ENCODE measurements around the gene MAP3K1.
"Not testable (repeated sequence)": the region's sequence is repeated elsewhere in the genome, so short reads cannot be mapped to it uniquely, and the experiment has no call there.

Gene MAP3K1

DNA sequence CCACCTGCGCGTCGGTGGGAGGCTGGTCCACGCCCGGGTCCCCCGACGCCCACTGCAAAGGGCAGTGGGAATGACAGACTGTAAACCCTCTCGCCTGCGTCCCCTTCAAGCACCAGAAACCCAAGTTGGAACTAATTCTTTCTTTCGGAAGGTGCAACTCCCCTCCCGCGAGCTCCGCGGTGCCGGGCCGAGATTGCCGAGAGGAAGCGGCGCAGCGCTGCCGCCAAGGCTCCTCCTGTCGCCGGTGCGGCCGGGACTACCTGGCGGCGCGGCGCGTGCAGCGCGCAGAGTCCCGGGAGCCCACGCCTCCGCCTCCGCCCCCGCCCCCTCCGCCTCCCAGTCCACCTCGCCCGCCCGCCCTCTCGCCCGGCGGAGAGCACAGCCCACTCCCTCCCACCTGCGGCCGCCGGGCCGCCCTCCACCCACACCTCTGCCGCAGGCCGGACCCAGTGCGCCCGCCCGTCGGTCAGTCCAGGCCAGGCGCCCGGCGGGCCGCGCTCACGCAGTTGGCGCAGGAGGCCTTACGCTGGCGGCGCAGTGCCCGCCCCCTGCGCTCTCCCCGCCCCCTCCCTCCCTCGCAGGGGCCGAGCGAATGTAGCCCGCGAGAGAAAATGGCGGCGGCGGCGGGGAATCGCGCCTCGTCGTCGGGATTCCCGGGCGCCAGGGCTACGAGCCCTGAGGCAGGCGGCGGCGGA is at the start of gene MAP3K1:
Gene MAP3K1, plus strand, starts transcription at position 587 of the 695 bp plus-strand sequence. Its CDS starts 25 bp downstream, at position 612.
- peak; percentile 65 to 66 for DNase-seq (ENCODE audit: low read depth in 2 of 2)

DNA sequence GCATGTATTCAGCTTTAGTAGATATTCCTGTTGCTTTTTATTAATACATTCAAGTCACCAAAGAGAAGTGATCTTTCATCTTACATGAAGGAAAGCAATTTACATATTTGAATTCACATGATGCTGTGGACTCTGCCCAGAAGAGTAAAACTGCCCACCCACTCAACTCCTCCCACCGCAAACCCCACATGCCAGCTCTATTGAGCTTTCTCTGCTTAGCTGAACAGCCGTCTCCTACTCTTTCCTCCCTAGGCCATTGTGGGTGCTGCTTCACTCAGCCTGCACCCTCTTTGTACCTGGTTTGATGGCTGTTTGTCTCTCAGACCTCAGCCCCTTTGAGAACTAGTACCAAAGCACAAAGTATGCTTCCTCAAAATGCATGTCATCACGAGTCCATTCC is 48.4 kb upstream of the MAP3K1 start:
- no peak for DNase-seq (ENCODE audit: low read depth in 2 of 2)

DNA sequence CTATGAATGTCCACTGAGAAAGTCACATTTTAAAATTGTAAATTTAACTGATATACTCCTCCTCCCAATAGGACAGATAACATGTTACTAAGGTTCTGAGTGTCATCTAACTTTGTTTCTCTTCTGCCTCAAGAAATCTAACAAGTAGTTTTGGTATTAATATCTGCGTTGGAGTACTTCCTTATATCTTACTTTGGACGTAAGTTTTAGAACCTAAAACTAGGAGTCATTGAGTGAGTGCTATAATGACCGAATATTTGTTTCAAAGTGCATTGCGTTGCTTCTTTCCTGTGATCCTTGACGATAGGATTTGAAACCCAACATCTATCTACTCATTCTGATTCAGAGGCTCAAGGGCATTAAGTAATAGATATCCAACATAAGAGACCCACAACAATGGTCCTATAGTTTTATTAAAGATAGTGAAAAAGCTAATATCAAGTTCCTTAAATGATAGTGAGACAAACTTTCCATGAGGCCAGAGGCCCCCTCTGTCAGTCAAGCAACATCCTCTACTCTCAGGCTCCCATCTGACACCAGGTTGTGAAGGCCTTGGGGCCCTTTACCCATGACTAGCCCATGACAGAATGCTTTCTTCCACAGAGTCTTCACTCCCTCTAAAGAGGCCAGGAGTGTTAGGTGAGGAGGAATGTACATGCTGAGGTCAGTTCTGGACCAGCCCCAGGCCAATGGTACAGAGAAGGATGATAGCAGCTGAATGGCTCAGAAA is 45.3 kb upstream of the MAP3K1 start:
- DNase-seq (ENCODE audit: low read depth in 2 of 2) = no peak

DNA sequence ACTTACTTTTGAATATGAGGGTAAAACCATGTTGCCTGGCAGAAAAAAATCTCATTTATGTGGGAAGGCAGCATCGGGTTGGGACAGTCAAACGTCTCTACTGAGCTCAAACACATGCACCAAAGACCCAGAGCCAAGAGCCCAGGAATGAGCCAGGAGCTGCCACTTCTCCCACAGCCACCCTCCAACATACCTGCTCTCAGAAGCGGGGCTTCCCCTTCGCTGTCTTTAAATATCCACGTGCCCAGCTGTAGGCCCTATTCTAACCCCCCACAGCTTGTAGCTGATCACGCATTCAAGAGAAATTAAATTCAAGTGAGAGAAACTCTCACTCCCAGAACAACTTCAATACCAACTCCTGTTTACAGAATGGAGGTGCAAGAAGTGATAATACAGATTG is 42.6 kb upstream of the MAP3K1 start:
- no peak for DNase-seq (ENCODE audit: low read depth in 2 of 2)

DNA sequence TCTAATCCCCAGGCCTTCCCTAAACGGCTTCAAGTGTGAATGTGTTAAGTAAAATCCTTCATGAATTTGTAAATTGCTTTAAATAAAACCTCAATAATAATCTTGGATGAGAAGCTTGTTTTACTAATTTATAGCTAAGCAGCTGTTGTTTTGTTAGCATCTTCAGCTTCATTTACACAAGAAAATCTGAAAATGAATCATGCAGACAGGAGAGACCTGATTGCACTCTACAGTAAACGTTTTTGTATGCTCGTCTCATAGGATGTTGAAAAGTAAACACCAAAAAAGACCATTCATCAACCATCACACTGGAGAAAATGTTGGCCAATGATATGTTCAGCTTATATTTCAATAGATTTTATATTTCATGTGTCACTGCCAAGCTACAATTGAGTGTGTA is 40.4 kb upstream of the MAP3K1 start:
- no peak for DNase-seq (ENCODE audit: low read depth in 2 of 2)

DNA sequence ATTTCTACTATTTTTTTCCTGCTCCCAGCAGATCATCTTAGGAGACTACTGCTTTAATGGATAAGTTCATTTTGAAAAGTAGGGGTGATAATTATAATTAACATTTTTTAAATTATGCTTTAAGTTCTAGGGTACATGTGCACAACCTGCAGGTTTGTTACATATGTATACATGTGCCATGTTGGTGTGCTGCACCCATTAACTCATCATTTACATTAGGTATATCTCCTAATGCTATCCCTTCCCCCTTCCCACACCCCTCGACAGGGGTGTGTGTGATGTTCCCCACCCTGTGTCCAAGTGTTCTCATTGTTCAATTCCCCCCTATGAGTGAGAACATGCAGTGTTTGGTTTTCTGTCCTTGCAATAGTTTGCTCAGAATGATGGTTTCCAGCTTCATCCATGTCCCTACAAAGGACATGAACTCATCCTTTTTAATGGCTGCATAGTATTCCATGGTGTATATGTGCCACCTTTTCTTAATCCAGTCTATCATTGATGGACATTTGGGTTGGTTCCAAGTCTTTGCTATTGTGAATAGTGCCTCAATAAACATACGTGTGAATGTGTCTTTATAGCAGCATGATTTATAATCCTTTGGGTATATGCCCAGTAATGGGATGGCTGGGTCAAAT is 39.0 kb upstream of the MAP3K1 start:
- DNase-seq (ENCODE audit: low read depth in 2 of 2) = not testable (repeated sequence)

DNA sequence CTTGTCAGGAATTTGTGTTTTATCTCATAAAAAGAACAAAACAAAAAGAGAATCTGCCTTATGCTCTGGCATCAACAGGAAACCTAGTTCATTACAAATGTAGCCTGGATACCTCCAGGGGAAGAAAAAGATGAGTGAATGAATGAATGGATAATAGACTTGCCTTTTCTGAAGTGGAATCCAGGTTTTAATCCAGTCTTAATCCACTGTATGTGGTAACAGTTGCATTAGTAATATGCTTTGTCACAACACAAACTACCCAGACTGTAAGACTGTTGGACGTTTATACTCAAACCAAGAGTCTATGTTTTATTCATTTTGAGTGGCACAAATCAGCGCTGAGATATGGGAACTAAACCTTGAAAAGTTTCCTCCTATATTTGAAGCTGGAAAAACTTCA is 32.1 kb upstream of the MAP3K1 start:
- DNase-seq (ENCODE audit: low read depth in 2 of 2) = no peak

DNA sequence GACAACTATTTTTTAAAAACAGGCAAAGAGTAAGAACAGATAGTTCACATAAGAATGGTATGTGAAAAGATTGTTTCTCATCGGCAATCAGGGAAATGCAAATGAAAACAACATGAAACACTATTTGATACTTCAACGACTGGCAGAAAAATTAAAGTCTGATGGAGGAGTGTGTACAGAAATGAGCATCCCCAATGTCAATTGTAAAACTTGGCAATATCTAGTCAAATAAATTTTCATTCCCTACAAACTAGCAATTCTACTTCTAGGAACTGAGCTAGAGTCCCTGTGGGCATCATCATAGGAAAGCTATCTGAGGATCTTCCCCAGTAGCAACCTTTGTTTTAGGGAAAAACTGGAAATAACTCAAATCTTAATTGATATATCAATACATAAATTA is 29.0 kb upstream of the MAP3K1 start:
- DNase-seq (ENCODE audit: low read depth in 2 of 2) = no peak

DNA sequence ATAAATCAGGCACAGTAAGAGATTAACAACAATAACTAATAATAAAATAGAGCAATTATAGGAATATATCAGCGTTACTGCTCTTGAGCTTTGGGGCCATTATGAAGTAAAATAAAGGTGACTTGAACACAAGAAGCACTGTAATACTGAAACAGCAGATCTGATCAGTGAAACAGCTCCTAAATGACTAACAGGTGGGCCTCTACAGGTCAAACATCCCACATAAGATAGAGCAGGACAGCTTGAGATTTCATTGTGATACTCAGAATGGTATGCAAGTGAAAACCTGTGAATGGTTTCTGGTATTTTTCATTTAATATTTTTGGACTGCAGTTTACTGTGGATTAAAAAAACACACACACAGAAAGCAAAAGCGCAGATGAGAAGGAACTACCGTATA is 24.0 kb upstream of the MAP3K1 start:
- no peak for DNase-seq (ENCODE audit: low read depth in 2 of 2)

DNA sequence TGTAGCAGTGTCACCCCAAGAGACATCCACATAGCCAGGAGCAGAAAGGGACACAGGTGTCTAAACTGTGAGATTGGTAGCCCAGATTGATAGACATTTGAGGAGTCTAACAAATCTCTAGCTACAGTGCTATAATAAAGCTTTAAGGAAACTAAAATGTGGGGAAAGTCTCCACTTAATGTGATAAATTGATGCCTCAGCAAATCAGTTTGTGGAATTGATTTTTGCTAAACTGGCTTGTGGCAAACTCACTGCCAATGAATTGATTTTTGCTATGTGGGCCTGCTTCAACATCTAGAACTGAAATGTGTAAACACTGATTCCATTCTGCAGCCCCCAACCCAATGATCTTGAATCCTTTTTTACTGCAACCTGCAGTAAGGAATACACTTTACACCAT is 16.8 kb upstream of the MAP3K1 start:
- no peak for DNase-seq (ENCODE audit: low read depth in 2 of 2)

DNA sequence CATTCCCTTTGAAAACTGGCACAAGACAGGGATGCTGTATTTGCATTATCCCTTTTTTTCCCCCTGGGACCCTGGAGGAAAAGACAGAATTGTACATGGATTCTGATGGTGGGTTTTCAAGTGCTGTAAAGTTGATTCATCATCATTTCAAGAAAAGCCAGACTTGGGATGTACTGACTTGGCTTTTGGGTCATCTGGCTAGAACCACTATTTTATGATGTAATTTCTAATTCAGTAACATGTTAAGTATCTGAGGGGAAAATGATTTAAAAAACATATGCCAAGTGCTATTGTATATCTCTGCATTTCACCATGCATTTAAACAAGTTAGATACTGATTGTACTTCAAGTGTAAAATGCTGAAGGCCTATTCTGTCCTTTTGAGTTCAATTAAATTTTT is 15.2 kb upstream of the MAP3K1 start:
- DNase-seq (ENCODE audit: low read depth in 2 of 2) = no peak

DNA sequence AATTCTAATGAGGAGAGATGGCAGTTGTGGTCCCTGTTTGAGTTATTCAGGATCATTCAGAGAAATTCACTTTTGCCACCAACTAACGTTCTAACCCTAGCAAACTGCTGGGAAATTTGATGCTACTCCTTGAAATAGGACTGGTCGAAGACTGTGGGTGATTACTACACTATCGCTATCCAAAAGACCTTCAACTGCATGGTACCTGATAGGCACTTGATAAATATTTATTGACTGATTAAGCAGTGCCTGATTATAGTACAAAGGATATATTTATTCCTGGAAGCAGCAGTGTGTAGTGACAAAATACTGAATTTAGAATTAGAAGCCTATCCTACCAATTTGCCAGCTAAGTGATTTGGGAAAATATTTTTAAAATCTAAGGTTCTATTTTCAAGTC is 14.1 kb upstream of the MAP3K1 start:
- DNase-seq (ENCODE audit: low read depth in 2 of 2) = no peak

DNA sequence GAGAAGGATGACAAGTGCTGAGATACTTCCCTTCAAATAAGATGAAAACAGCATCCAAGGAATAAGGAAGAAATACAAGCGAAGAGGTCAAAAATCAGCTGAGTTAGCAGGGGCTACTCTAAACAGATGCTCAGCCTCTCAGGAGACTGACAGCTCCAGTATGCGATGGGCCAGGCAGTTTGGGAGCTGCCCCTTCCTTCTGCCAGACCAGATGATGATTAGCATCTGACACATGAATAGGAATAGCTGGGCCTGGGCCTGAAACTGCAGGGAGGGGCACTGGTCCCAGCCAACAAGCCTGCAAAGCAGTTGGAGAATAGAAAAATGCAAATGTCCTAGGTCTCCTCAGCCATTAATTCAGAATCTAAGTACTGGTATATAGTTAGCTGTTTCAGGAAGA is 13.1 kb upstream of the MAP3K1 start:
- no peak for DNase-seq (ENCODE audit: low read depth in 2 of 2)

DNA sequence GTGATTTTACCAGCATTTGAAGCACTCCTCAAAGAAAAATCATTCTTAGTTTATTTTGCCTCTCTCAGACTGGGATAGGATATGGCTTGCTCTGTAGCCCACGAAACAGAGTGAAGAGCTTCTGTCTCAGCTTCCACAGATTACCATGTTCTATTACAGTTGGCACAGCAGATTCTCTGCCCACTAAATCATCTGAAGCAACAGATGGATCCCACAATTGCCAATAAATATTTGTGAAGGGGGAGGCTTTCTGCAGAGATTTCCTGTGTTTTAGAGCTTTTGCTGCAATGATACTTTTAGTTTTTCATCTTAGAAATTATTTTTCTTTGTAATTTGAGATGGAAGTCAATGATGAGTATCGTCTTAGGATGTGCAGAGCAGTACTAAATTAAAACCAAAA is 12.3 kb upstream of the MAP3K1 start:
- DNase-seq (ENCODE audit: low read depth in 2 of 2) = no peak

DNA sequence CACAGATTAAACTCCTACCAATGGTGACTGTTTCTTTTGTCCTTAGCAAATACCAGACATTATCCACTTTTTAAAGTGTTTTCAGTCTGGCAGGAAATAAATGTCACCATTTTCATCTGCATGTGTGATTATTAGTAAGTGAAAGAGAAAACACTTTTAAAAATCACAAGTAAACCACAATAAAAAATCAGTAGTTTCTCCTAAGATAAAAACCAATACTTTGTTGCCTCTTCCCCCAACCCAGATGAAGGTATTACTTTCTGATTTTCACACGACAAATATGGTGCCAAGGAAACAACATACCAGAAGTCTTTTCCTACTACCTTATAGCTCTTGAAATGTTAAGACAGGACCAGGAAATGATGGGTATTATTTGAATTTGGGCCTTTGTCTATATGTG is 11.5 kb upstream of the MAP3K1 start:
- DNase-seq (ENCODE audit: low read depth in 2 of 2) = no peak

DNA sequence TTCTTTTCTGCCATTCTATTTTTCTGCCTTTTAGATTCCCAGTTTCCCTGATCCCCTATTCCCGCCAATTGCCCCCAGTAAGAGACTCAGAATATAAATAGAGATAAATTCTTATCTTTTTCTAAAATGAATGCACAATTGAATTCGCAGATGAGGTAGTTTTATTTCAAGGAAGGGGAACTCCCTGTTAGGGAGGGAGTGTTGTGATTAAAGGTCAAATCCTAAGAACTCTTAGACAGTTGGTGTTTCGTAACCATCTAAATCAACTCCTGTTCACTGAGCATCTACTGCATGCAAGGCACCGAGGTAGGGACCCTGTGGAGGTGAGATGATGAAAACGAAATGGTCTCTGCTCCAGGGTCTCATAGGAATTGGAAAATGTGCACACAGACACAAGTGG is 7.7 kb upstream of the MAP3K1 start:
- no peak for DNase-seq (ENCODE audit: low read depth in 2 of 2)

DNA sequence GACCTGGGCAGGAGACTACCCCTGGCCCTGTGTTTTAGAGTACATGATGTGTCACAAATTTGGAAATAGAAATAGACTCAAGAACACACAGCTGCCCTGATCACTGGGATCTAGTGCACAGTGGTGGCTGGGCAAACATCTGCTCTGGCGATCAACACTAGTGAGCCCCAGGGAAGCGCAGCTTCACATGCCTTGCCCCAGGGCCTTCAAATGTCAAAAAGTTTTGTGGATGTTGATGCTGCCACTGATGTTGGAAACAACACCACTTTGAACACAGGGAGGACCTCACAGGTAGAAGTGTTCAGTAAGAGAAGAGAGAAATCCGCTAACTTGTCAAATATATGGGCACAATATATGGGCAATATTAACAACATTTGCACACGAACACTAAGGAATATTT is 7.1 kb upstream of the MAP3K1 start:
- DNase-seq (ENCODE audit: low read depth in 2 of 2) = no peak

DNA sequence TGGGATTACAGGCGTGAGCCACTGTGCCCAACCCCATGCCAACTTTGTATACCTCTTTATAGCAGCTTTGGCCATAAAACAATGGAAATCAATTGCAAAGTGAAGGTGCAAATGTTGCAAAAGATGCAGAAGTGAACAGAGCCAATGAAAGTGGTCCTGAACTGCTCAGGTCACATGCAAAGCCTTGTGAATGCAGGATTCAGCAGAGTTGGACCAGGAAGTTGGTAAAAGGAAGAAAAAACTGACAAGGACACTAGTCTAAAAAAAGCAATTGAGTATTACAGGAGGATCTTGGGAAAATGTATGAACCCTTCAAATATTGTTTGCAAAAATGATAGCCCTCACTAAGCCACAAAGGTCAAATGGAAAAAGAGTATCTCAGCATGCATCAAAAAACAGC is 4.5 kb upstream of the MAP3K1 start:
- DNase-seq (ENCODE audit: low read depth in 2 of 2) = no peak

DNA sequence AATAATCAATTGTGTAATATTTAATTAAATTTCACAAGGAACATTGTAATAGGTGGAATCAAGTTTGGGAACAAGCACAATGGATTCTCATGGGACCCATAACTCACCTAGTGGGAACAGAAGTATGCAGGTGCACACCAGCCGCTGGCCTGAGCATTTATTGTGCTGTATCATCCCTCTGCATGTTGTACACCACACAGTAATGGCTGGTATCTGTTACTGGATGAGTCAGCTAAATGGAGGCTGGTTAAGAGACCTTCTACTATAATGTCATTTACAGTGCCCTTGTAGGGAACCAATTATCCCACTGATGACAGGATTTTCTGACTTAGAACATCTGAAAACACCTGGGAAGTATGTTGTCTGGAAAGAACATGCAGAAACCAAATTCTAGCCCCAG is 3.2 kb upstream of the MAP3K1 start:
- DNase-seq (ENCODE audit: low read depth in 2 of 2) = no peak

DNA sequence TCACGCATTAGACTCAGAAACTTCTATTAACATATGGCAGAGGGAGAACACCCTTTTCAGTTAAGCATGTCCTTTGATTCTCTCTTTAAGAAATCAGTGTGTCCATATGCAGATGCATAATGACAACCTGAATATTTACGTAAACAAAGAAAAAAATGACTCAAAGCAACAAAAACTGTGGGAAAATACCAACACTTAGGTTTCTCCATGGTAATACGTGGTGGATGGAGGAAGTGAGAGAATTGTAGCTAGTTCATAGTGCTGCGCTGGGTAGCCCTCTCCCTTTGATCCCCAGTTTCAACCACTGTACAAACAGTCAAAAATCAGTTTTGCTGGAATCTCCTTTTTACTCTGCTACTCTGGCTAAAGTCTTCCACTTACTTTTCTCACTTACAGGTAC is 2.0 kb upstream of the MAP3K1 start:
- DNase-seq (ENCODE audit: low read depth in 2 of 2) = no peak

DNA sequence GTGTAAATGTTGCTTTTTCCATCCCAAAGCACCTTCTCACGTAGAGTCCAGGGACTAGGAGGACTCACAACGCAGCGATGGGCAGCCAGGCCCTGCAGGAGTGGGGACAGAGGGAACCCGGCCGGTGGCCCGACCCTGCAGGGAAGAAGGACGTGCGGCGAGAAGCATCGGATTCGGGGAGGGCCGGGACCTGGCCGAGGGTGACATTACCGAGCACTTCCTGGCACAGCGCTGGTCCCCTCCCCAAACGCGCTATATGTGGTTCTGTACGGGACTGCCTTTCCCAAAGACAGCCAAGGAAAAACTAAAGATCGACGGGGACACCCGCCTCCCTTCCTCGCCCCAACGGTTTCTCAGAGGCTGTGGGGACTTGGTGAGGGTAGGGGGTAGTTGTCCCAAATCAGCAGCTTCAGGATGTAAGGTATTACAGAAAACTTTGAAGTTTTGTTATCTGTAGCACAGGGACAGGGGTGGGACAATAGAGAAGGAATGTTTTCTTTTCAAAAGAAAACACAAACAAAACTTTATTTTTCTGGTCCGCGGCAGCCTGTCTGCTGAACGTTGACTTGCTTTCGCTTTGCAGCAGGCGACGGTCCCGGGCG is 887 bp upstream of the MAP3K1 start:
- no peak for DNase-seq (ENCODE audit: low read depth in 2 of 2)

DNA sequence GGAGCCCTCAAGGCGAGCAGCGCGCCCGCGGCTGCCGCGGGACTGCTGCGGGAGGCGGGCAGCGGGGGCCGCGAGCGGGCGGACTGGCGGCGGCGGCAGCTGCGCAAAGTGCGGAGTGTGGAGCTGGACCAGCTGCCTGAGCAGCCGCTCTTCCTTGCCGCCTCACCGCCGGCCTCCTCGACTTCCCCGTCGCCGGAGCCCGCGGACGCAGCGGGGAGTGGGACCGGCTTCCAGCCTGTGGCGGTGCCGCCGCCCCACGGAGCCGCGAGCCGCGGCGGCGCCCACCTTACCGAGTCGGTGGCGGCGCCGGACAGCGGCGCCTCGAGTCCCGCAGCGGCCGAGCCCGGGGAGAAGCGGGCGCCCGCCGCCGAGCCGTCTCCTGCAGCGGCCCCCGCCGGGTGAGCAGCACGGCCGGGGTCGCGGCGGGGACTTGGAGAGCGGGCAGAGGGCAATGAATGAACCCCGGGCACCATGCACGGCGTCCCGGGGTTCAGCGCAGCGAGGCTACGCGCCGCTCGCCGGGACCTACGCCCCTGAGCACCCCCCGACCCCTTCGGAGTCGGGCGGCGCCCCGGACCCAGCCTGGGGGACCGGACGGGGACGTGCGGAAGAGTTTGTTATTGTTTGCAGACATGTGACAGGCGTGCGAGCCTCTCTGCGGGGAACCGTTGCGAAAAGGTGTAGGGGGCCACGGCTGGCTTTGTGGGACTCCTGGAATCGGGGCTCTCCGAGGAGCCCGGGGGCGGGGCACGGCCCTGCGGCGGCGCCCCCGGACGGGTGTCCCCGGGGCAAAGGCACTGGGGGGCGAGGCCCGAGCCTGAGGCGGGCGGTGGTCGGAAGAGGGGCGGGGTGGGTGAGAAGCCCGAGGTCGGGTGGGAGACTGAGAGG is 553 bp downstream of the MAP3K1 start:
- peak; percentile 19 for DNase-seq (ENCODE audit: low read depth in 2 of 2)

Measured in stimulated activated CD8-positive, alpha-beta memory T cell treated with anti-CD3 and anti-CD28 coated beads, Interleukin-15, amount 100 ng/mL, for 48 hours (primary cell).